GM12878 (cell line): ENCODE results near the gene ADISSP. TPM values are rescaled to one million over a fixed set of nuclear protein-coding genes. Genes with fewer than 3 reads are reported as not detected.

Experiments
- BRCA1 ChIP-seq: IDR thresholded peaks from 2 replicates; pipeline ENCODE4 v1.6.1; 2011; ENCODE audit warnings: low read depth, low read length, improper control_type of control experiment
- CHD2 ChIP-seq: IDR thresholded peaks from 2 replicates; pipeline ENCODE4 v1.6.1; 2011; ENCODE audit warnings: low read depth, low read length, improper control_type of control experiment, borderline replicate concordance
- CREB1 ChIP-seq: IDR thresholded peaks from 2 replicates; pipeline ENCODE4 v1.6.1; 2012; ENCODE audit warnings: low read depth, mild to moderate bottlenecking, inconsistent platforms
- NFXL1 ChIP-seq: fragments of 450-650 bp; IDR thresholded peaks from 2 replicates; pipeline ENCODE4 v1.6.1; 2017; ENCODE audit warnings: antibody characterized with exemption, mild to moderate bottlenecking, borderline replicate concordance
- SMARCA5 ChIP-seq: fragments of 450-650 bp; IDR thresholded peaks from 2 replicates; pipeline ENCODE4 v1.6.1; 2017; ENCODE audit warnings: mild to moderate bottlenecking
- SPI1 ChIP-seq: IDR thresholded peaks from 2 replicates; pipeline ENCODE4 v1.6.1; 2011; ENCODE audit warnings: low read depth, mild to moderate bottlenecking, low read length, moderate library complexity, borderline replicate concordance; ENCODE audit not compliant: insufficient read depth
- ZNF592 ChIP-seq: fragments of 450-650 bp; IDR thresholded peaks from 2 replicates; pipeline ENCODE4 v1.6.1; 2017; ENCODE audit warnings: mild to moderate bottlenecking, moderate library complexity
- ZZZ3 ChIP-seq: IDR thresholded peaks from 2 replicates; pipeline ENCODE4 v1.6.1; 2011; ENCODE audit warnings: low read depth; ENCODE audit not compliant: control insufficient read depth, insufficient read length
- polyA plus RNA-seq, 11 experiments: library from polyadenylated mRNA; depleted of rRNA in 4 of 11; unstranded in 6 of 11; stranded (reverse) in 5 of 11; fragments of >200 nt; fragmentation: Nextera tagmentation in 4 of 11; fragmentation: Illumina TruSeq in 1 of 11; extraction: Ambion mirVana in 4 of 11; extraction: Trizol in 1 of 11; gene quantifications; 1 replicate in 1 of 11; 2 replicates in 10 of 11; pipeline versions ENCODE4 v1.2.1 to v1.2.3, GENCODE V29; 2011 to 2016; ENCODE audit warnings: inconsistent platforms in 2 of 11, missing spikeins in 2 of 11, low read depth in 1 of 11
- total RNA-seq, 4 experiments: library from RNA; depleted of rRNA in 3 of 4; stranded (reverse); fragments of >200 nt in 3 of 4; fragmentation: Illumina TruSeq in 1 of 4; extraction: Trizol in 1 of 4; gene quantifications; 2 replicates each; pipeline versions ENCODE4 v1.2.1 to v1.2.3, GENCODE V29; 2013 to 2021
- TF ChIP-seq, protein P1 (sequence below): fragments of 150-350 bp; IDR thresholded peaks from 2 replicates; pipeline ENCODE4 v1.6.1; 2016; ENCODE audit warnings: low read depth, low read length

Gene ADISSP
- total and polyA plus RNA-seq, 10 of the 15 experiments (the other 5 are each of a cell fraction or from before 2014, with no cell fraction given), result 0.80 to 96.3 (median 38.6) TPM

GRCh38 chr20:3786665-3787323, 19.2 kb upstream of the ADISSP start, which contains the start of gene CENPB (continued):
- TF ChIP-seq, protein P1, sequence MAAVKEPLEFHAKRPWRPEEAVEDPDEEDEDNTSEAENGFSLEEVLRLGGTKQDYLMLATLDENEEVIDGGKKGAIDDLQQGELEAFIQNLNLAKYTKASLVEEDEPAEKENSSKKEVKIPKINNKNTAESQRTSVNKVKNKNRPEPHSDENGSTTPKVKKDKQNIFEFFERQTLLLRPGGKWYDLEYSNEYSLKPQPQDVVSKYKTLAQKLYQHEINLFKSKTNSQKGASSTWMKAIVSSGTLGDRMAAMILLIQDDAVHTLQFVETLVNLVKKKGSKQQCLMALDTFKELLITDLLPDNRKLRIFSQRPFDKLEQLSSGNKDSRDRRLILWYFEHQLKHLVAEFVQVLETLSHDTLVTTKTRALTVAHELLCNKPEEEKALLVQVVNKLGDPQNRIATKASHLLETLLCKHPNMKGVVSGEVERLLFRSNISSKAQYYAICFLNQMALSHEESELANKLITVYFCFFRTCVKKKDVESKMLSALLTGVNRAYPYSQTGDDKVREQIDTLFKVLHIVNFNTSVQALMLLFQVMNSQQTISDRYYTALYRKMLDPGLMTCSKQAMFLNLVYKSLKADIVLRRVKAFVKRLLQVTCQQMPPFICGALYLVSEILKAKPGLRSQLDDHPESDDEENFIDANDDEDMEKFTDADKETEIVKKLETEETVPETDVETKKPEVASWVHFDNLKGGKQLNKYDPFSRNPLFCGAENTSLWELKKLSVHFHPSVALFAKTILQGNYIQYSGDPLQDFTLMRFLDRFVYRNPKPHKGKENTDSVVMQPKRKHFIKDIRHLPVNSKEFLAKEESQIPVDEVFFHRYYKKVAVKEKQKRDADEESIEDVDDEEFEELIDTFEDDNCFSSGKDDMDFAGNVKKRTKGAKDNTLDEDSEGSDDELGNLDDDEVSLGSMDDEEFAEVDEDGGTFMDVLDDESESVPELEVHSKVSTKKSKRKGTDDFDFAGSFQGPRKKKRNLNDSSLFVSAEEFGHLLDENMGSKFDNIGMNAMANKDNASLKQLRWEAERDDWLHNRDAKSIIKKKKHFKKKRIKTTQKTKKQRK, result no peak
- TF ChIP-seq BRCA1, result peak; percentile 79
- TF ChIP-seq CHD2, result peak; percentile 97
- no peak for TF ChIP-seq ZZZ3
- TF ChIP-seq CREB1, result peak; percentile 24; the same call in 1 of the 2 replicates
- TF ChIP-seq SMARCA5, result 0 out of 2 replicates have a peak, but pooled peaks have one; percentile 57
- TF ChIP-seq NFXL1, result no peak
- TF ChIP-seq ZNF592, result 0 out of 2 replicates have a peak, but pooled peaks have one; percentile 53
- peak; percentile 9; the same call in 1 of the 2 replicates for TF ChIP-seq SPI1
- TF ChIP-seq, all 136 proteins: peak for 16
